ENCODE data around the gene ZNF709. TPM values are rescaled to one million over a fixed set of nuclear protein-coding genes. Genes with fewer than 3 reads are reported as not detected.

ZNF709 gene
- total RNA-seq, 1 donor, result 3.0 TPM

DNA sequence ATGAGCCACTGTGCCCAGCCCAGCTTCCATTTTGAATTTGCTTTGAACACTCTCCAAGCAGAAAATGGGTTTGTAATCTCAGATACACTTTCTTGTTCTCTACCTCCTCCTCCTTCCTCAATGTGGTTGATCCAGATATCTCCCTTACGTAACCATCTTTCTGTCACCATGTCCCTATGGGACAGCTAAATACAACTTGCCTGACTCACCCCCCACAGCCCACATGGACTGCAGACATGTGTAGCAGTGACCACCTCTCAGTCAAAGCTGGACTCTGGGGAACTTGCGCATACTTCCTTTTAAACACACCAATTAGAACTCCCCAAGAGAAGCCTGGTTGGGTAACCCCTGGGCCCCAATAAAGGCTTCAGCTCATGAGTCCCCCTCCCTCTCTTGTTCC, 72.7 kb downstream of the ZNF709 start:
- no peak for DNase-seq (ENCODE audit: low read depth)
- no peak overlapping the region for H3K4me3 ChIP-seq (ENCODE audit: low read depth, low read length)
- TF ChIP-seq, protein P1, sequence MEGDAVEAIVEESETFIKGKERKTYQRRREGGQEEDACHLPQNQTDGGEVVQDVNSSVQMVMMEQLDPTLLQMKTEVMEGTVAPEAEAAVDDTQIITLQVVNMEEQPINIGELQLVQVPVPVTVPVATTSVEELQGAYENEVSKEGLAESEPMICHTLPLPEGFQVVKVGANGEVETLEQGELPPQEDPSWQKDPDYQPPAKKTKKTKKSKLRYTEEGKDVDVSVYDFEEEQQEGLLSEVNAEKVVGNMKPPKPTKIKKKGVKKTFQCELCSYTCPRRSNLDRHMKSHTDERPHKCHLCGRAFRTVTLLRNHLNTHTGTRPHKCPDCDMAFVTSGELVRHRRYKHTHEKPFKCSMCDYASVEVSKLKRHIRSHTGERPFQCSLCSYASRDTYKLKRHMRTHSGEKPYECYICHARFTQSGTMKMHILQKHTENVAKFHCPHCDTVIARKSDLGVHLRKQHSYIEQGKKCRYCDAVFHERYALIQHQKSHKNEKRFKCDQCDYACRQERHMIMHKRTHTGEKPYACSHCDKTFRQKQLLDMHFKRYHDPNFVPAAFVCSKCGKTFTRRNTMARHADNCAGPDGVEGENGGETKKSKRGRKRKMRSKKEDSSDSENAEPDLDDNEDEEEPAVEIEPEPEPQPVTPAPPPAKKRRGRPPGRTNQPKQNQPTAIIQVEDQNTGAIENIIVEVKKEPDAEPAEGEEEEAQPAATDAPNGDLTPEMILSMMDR (IDR thresholded peaks at IDR 0.05; ENCODE audit: insufficient read depth, low read depth, low read length), result no peak

Small RNAs within 50 kb of the gene (small RNA-seq; reads per million reads assigned to genes)
- gene MTCO1P27 (not detected), gene PPIAP20 (not detected)

Other genes starting within 250 kb of the ZNF709 start
- gene ZNF44, start 189.9 kb downstream of the ZNF709 start, total RNA-seq, result 5.2 and 5.5 TPM in 2 replicates
- 0.64 and 1.7 TPM in 2 replicates for gene ZNF563, start 151.2 kb downstream of the ZNF709 start, total RNA-seq
- 0.64 and 1.3 TPM in 2 replicates for gene ZNF442, start 119.1 kb downstream of the ZNF709 start, total RNA-seq
- gene ZNF799, start 83.5 kb downstream of the ZNF709 start, total RNA-seq, result 1.6 and 3.5 TPM in 2 replicates
- 1.3 and 3.5 TPM in 2 replicates for gene ZNF443, start 43.8 kb downstream of the ZNF709 start, total RNA-seq
- gene ZNF564, start 66.7 kb upstream of the ZNF709 start, total RNA-seq, result 6.0 and 6.4 TPM in 2 replicates
- gene ZNF490, start 126.0 kb upstream of the ZNF709 start, total RNA-seq, result 5.2 and 7.8 TPM in 2 replicates
- 17.4 and 20.3 TPM in 2 replicates for gene ZNF791, start 126.1 kb upstream of the ZNF709 start, total RNA-seq
- 22.9 and 25.8 TPM in 2 replicates for gene MAN2B1, start 181.9 kb upstream of the ZNF709 start, total RNA-seq
- 6.8 and 7.3 TPM in 2 replicates for gene WDR83, start 182.0 kb upstream of the ZNF709 start, total RNA-seq
- 45.7 and 50.1 TPM in 2 replicates for gene DHPS, start 197.1 kb upstream of the ZNF709 start, total RNA-seq
- gene GNG14, start 203.2 kb upstream of the ZNF709 start, total RNA-seq, result not detected in 2 replicates
- gene FBXW9, start 211.8 kb upstream of the ZNF709 start, total RNA-seq, result 7.3 and 15.1 TPM in 2 replicates
- gene TNPO2, start 239.1 kb upstream of the ZNF709 start, total RNA-seq, result 36.7 and 53.1 TPM in 2 replicates
- 127 and 153 TPM in 2 replicates for gene TRIR, start 249.9 kb upstream of the ZNF709 start, total RNA-seq

Data from fibroblast of villous mesenchyme (primary cell).